ENCODE data around the gene KRT33B. TPM values are rescaled to one million over a fixed set of nuclear protein-coding genes. Genes with fewer than 3 reads are reported as not detected.

KRT33B gene
- total and polyA plus RNA-seq, 2 of the 13 experiments (the other 11 are each of a cell fraction or from before 2014, with no cell fraction given): not detected

- H3K9ac ChIP-seq (ENCODE audit: insufficient read depth, low read depth, low read length): no peak overlapping the region
- H3K79me2 ChIP-seq (ENCODE audit: insufficient read depth, low read length): no peaks in the 10 kb centered on the region
- H3K4me2 ChIP-seq (ENCODE audit: low read depth, low read length): no peak overlapping the region
- ChIA-PET POLR2A (no interaction called here), CTCF (ENCODE audit: low intra/inter-chr PET ratio, low total read pairs) (no interaction called here)
- TF ChIP-seq ZNF800 (CRISPR knock-in tag; IDR thresholded peaks at IDR 0.05) (no peak), POLR2A (IDR thresholded peaks at IDR 0.05; ENCODE audit: insufficient read depth in 1 of 2, low read depth in 2 of 2, low read length in 2 of 2) (no peak), SMAD9 (CRISPR knock-in tag; IDR thresholded peaks at IDR 0.05) (no peak), DRAP1 (CRISPR knock-in tag; IDR thresholded peaks at IDR 0.05) (no peak), ZNF572 (CRISPR knock-in tag; IDR thresholded peaks at IDR 0.05) (no peak), HOXA7 (CRISPR knock-in tag; IDR thresholded peaks at IDR 0.05) (no peak), ZNF670 (CRISPR knock-in tag; IDR thresholded peaks at IDR 0.05; ENCODE audit: borderline replicate concordance) (no peak), ZNF33A (CRISPR knock-in tag; IDR thresholded peaks at IDR 0.05; ENCODE audit: borderline replicate concordance) (no peak), ZNF138 (CRISPR knock-in tag; IDR thresholded peaks at IDR 0.05; ENCODE audit: low read depth) (no peak), ZNF331 (CRISPR knock-in tag; IDR thresholded peaks at IDR 0.05) (no peak), NFIB (CRISPR knock-in tag; IDR thresholded peaks at IDR 0.05; ENCODE audit: borderline replicate concordance) (no peak), CAMTA2 (CRISPR knock-in tag; IDR thresholded peaks at IDR 0.05; ENCODE audit: borderline replicate concordance) (no peak), ZNF619 (CRISPR knock-in tag; IDR thresholded peaks at IDR 0.05) (no peak), CREB3 (CRISPR knock-in tag; IDR thresholded peaks at IDR 0.05) (no peak), TAF15 (IDR thresholded peaks at IDR 0.05; ENCODE audit: low read depth, low read length, poor library complexity, severe bottlenecking) (no peak), ZNF317 (CRISPR knock-in tag; IDR thresholded peaks at IDR 0.05) (no peak), ZNF879 (CRISPR knock-in tag; IDR thresholded peaks at IDR 0.05) (no peak), GABPA (IDR thresholded peaks at IDR 0.05; ENCODE audit: low read depth, low read length) (no peak), GABPA (CRISPR knock-in tag; IDR thresholded peaks at IDR 0.05; ENCODE audit: low read depth) (no peak)
- peaks cover 0 to 13% of the 10 kb centered on the region in 2 experiments; a peak in 3 of 5 replicates for H3K27me3 ChIP-seq (ENCODE audit: control insufficient read depth in 1 of 2, insufficient read depth in 2 of 2, low read length in 2 of 2)
- no peak for ATAC-seq
- no peaks in the 10 kb centered on the region for H3K36me3 ChIP-seq (replicated peaks in 1 of 2; ENCODE audit: control insufficient read depth in 1 of 2, insufficient read depth in 2 of 2, low read length in 2 of 2)
- H3K9me3 ChIP-seq (ENCODE audit: low read length): no peaks in the 10 kb centered on the region
- in situ Hi-C loops (cut with HindIII; ENCODE audit: extremely low pct_ligation_motif_present, low pct_unique_long_range_greater_than_20kb): no loop called here
- H2AFZ ChIP-seq (ENCODE audit: low read length): no peak overlapping the region
- BruUV-seq (replicated peaks): no TSS peak
- DNase-seq (ENCODE audit: low spot score): no peak
- no peaks in the 10 kb centered on the region for H3K4me1 ChIP-seq (ENCODE audit: insufficient read depth, low read length)
- intact Hi-C loops (cut with micrococcal nuclease; ENCODE audit: unreplicated experiment): no loop called here
- 28% methylated on average over 6 of the region's 6 CpGs for WGBS (ENCODE audit: low lambda C conversion rate)
- no peak overlapping the region for H3K27ac ChIP-seq (ENCODE audit: extremely low read length, insufficient read depth, low read length)
- no peaks in the 10 kb centered on the region for H4K20me1 ChIP-seq (ENCODE audit: insufficient read depth, low read length)
- H3K4me3 ChIP-seq (replicated peaks in 1 of 3; ENCODE audit: insufficient read depth in 1 of 3, low read depth in 2 of 3, low read length in 3 of 3): no peak overlapping the region
- FAIRE-seq: no peak
Measured at GRCh38 chr17:41334385-41335305, 35.0 kb downstream of the KRT33B start.
